IMR-90 (cell line): ENCODE measurements around the gene SLC30A2. TPM values are rescaled to one million over a fixed set of nuclear protein-coding genes. Genes with fewer than 3 reads are reported as not detected.

Experiments
- ATAC-seq: fragments of 200-7000 bp; cut with Tn5 transposase; 2 replicates; pipeline ENCODE4 v1.9.1; 2020; ENCODE audit warnings: low read depth, mild to moderate bottlenecking, moderate library complexity
- BruUV-seq: library from RNA; stranded (reverse); fragments of 400-500 nt; replicated peaks from 2 replicates; lab custom pipeline; 2021; lab: Mats Ljungman, UMichigan
- CTCF ChIA-PET: fragments of 300-600 bp; formaldehyde crosslinking; extraction: SDS; loops from one replicate; lab custom pipeline; 2021; ENCODE audit warnings: antibody characterized with exemption; lab: Yijun Ruan, JAX
- POLR2A ChIA-PET: fragments of 300-600 bp; sonication (Branson Sonifier 250); formaldehyde crosslinking; loops from one replicate; lab custom pipeline; 2022; ENCODE audit warnings: antibody characterized with exemption; ENCODE audit not compliant: unreplicated experiment; lab: Charles Lee
- DNase-seq: peaks from one replicate; pipeline ENCODE4 v3.0.0; 2013
- H2AFZ ChIP-seq: replicated peaks from 2 replicates; pipeline ENCODE3; 2013; ENCODE audit warnings: low read length, mild to moderate bottlenecking; ENCODE audit not compliant: poor library complexity
- H2AK5ac ChIP-seq: 2 replicates; pipeline ENCODE4 v1.6.1; 2013; ENCODE audit warnings: low read depth, low read length, inconsistent platforms
- H2AK9ac ChIP-seq: replicated peaks from 2 replicates; pipeline ENCODE3; 2013; ENCODE audit warnings: mild to moderate bottlenecking, low read depth, low read length, moderate library complexity; ENCODE audit not compliant: poor library complexity
- H2BK120ac ChIP-seq: 2 replicates; pipeline ENCODE4 v1.6.1; 2013; ENCODE audit warnings: low read depth, low read length, inconsistent platforms
- H2BK15ac ChIP-seq: 3 replicates; pipeline ENCODE4 v1.6.1; 2013; ENCODE audit warnings: low read depth, low read length, inconsistent platforms
- H2BK20ac ChIP-seq: 2 replicates; pipeline ENCODE4 v1.6.1; 2013; ENCODE audit warnings: low read depth, mild to moderate bottlenecking, inconsistent platforms, low read length, moderate library complexity
- H2BK5ac ChIP-seq: 2 replicates; pipeline ENCODE4 v1.6.1; 2013; ENCODE audit warnings: mild to moderate bottlenecking, low read depth, low read length, inconsistent platforms; ENCODE audit not compliant: poor library complexity, severe bottlenecking
- H3K14ac ChIP-seq: replicated peaks from 2 replicates; pipeline ENCODE4 v1.6.1; 2013; ENCODE audit warnings: low read depth, low read length, inconsistent platforms
- H3K18ac ChIP-seq: 2 replicates; pipeline ENCODE4 v1.6.1; 2013; ENCODE audit warnings: low read depth, low read length, control low read depth
- H3K23ac ChIP-seq: 2 replicates; pipeline ENCODE4 v1.6.1; 2013; ENCODE audit warnings: low read depth, low read length, inconsistent platforms
- H3K27ac ChIP-seq: 2 replicates; pipeline ENCODE4 v1.5.1; 2013; ENCODE audit warnings: mild to moderate bottlenecking, control low read depth, low read length; ENCODE audit not compliant: insufficient read depth
- H3K27me3 ChIP-seq: 2 replicates; pipeline ENCODE4 v1.6.1; 2013; ENCODE audit warnings: low read length; ENCODE audit not compliant: control insufficient read depth, insufficient read depth
- H3K36me3 ChIP-seq: 2 replicates; pipeline ENCODE4 v1.6.1; 2013; ENCODE audit warnings: low read length, mixed read lengths; ENCODE audit not compliant: control insufficient read depth, insufficient read depth
- H3K4ac ChIP-seq: 2 replicates; pipeline ENCODE4 v1.6.1; 2013; ENCODE audit warnings: low read depth, low read length, inconsistent platforms
- H3K4me1 ChIP-seq: 2 replicates; pipeline ENCODE4 v1.6.1; 2013; ENCODE audit warnings: low read length, mixed read lengths; ENCODE audit not compliant: control insufficient read depth, insufficient read depth
- H3K4me2 ChIP-seq: 2 replicates; pipeline ENCODE4 v1.6.1; 2013; ENCODE audit warnings: low read depth, mild to moderate bottlenecking, control low read depth, low read length, moderate library complexity
- H3K4me3 ChIP-seq: 2 replicates; pipeline ENCODE4 v1.5.1; 2013; ENCODE audit warnings: low read depth, mild to moderate bottlenecking, control low read depth, low read length, moderate library complexity; ENCODE audit not compliant: insufficient read depth
- H3K56ac ChIP-seq: 2 replicates; pipeline ENCODE4 v1.6.1; 2013; ENCODE audit warnings: low read length, inconsistent platforms; ENCODE audit not compliant: insufficient read depth; ENCODE audit errors: extremely low read depth
- H3K79me1 ChIP-seq, 2 experiments: 2 replicates each; pipeline ENCODE4 v1.6.1; 2013; ENCODE audit warnings: low read length in 2 of 2, inconsistent platforms in 1 of 2, low read depth in 1 of 2
- H3K9ac ChIP-seq: 2 replicates; pipeline ENCODE4 v1.6.1; 2013; ENCODE audit warnings: low read depth, low read length, control low read depth
- H3K9me1 ChIP-seq: 2 replicates; pipeline ENCODE4 v1.6.1; 2013; ENCODE audit warnings: low read length, inconsistent platforms; ENCODE audit not compliant: insufficient read depth
- H3K9me3 ChIP-seq: 2 replicates; pipeline ENCODE4 v1.6.1; 2013; ENCODE audit warnings: low read length; ENCODE audit not compliant: control insufficient read depth, insufficient read depth
- H4K20me1 ChIP-seq: 2 replicates; pipeline ENCODE4 v1.6.1; 2013; ENCODE audit warnings: low read length, inconsistent platforms; ENCODE audit not compliant: insufficient read depth
- H4K5ac ChIP-seq: 2 replicates; pipeline ENCODE4 v1.6.1; 2013; ENCODE audit warnings: mild to moderate bottlenecking, low read depth, low read length, control low read depth
- H4K8ac ChIP-seq, 2 experiments: 2 replicates each; pipeline ENCODE4 v1.6.1; 2013; ENCODE audit warnings: low read depth in 2 of 2, low read length in 2 of 2, control low read depth in 1 of 2, inconsistent platforms in 1 of 2
- H4K91ac ChIP-seq: 2 replicates; pipeline ENCODE4 v1.6.1; 2013; ENCODE audit warnings: low read depth, low read length, inconsistent platforms; ENCODE audit not compliant: insufficient read depth
- MXI1 ChIP-seq: IDR thresholded peaks from 2 replicates; pipeline ENCODE4 v1.6.1; 2012; ENCODE audit warnings: low read depth, mild to moderate bottlenecking, low read length, moderate library complexity, borderline replicate concordance
- SMC3 ChIP-seq: fragments of 150-350 bp; IDR thresholded peaks from 2 replicates; pipeline ENCODE4 v1.6.1; 2016; ENCODE audit warnings: low read depth, mild to moderate bottlenecking, antibody characterized with exemption, low read length, moderate library complexity
- WGBS, 2 experiments: methylation state at CpG; one replicate each; pipeline versions ENCODE4 v1.1.5 to v1.1.7; 2013; ENCODE audit warnings: missing lambda C conversion rate in 2 of 2; ENCODE audit not compliant: insufficient read length in 1 of 2; ENCODE audit errors: extremely low coverage in 2 of 2; 5-methylcytosine and 5-hydroxymethylcytosine counted together
- dilution Hi-C: fragments of 300-500 bp; cut with HindIII; formaldehyde crosslinking; loops from one replicate; pipeline ENCODE4 v1.14.3; 2018; ENCODE audit warnings: low sequenced_read_pairs; ENCODE audit not compliant: unreplicated experiment
- in situ Hi-C: fragments of 300-500 bp; cut with MboI; formaldehyde crosslinking; loops from 3 replicates; pipeline ENCODE4 v1.14.3; 2019; ENCODE audit warnings: low sequenced_read_pairs, inconsistent platforms, mixed read lengths
- intact Hi-C: fragments of 100-400 bp; cut with micrococcal nuclease; formaldehyde crosslinking; loops from 2 replicates; pipeline ENCODE4 v1.10.0; 2022
- polyA plus RNA-seq, 3 experiments: library from polyadenylated mRNA; depleted of rRNA; stranded (reverse); fragments of >200 nt; gene quantifications; 2 replicates each; pipeline ENCODE4 v1.2.3, GENCODE V29; 2012; ENCODE audit warnings: low replicate concordance in 1 of 3
- total RNA-seq: library from RNA; depleted of rRNA; stranded (reverse); fragments of >200 nt; gene quantifications from 2 replicates; pipeline ENCODE4 v1.2.3, GENCODE V29; 2012

The SLC30A2 gene
- total and polyA plus RNA-seq, 2 of the 4 experiments (the other 2 are of a cell fraction): not detected

DNA sequence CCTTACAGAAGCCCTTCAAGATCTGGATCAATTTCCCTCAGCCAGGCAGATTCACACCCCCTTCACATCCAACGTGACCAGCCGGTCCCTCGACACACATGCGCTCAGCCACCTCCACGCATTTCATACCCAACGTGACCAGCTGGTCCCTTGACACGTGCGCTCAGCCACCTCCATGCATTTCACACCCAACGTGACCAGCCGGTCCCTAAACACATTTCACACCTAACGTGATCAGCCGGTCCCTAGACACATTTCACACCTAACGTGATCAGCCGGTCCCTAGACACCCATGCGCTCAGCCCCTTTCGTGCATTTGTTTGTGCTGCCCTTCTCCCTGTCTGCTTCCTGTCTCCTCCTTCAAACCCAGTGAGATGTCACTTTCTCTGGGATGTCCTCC is 39.2 kb downstream of the SLC30A2 start:
- Histone ChIP-seq H2BK5ac (no peak overlapping the region), H2BK15ac (no peak overlapping the region), H3K56ac (no peak overlapping the region), H2BK20ac (no peak overlapping the region), H4K91ac (no peak overlapping the region), H3K79me1 (no peaks in the 10 kb centered on the region), H3K9me1 (0 out of 2 replicates have a peak, but pooled peaks cover 5% of the 10 kb centered on the region), H4K20me1 (no peaks in the 10 kb centered on the region), H3K4me1 (no peaks in the 10 kb centered on the region), H3K4me3 (no peak overlapping the region), H4K8ac (no peak overlapping the region), H3K36me3 (no peaks in the 10 kb centered on the region), H4K5ac (no peak overlapping the region), H3K23ac (no peak overlapping the region), H2AK5ac (no peak overlapping the region), H3K4me2 (no peak overlapping the region), H2AK9ac (no peak overlapping the region), H3K14ac (no peak overlapping the region; the same call in 1 of the 2 replicates), H3K27ac (no peak overlapping the region), H2BK120ac (no peak overlapping the region), H2AFZ (no peak overlapping the region), H3K18ac (no peak overlapping the region), H3K9me3 (no peaks in the 10 kb centered on the region), H3K27me3 (peaks cover 15% of the 10 kb centered on the region), H3K4ac (no peak overlapping the region), H3K9ac (no peak overlapping the region)
- WGBS, 2 experiments: 86% methylated on average over 7 of the region's 16 CpGs; no CpG with 5 or more reads in 1 of the 2 experiments
- dilution Hi-C loops: no loop called here
- no TSS peak for BruUV-seq
- intact Hi-C loops: no loop called here
- DNase-seq: no peak
- POLR2A ChIA-PET: no interaction called here
- no peak for ATAC-seq
- in situ Hi-C loops: no loop called here
- TF ChIP-seq SMC3 (no peak), MXI1 (no peak)
- CTCF ChIA-PET: interaction anchor here (0.9 kb wide), 1 partner anchor 111 kb away, joined by 5 read pairs; no protein-coding TSS in a partner anchor
